GM19463 (cell line): ENCODE results near the gene OTX1.
"Not testable (repeated sequence)": the region's sequence is repeated elsewhere in the genome, so short reads cannot be mapped to it uniquely, and the experiment has no call there.

Source experiments
- ATAC-seq: cut with Tn5 transposase; IDR thresholded peaks from one replicate; pipeline ENCODE4 v1.9.1; 2021; ENCODE audit warnings: mild to moderate bottlenecking, moderate library complexity; ENCODE audit not compliant: unreplicated experiment

Gene OTX1

GRCh38 chr2:63058921-63059792 is 8.5 kb downstream of the OTX1 start:
- ATAC-seq: no peak

GRCh38 chr2:63059793-63060471 is 9.3 kb downstream of the OTX1 start:
- ATAC-seq: no peak

GRCh38 chr2:63060472-63060991 is 9.9 kb downstream of the OTX1 start:
- ATAC-seq: no peak

- no peak for ATAC-seq
These were observed 13.6 kb downstream of the OTX1 start for GRCh38 chr2:63064197-63064596.

GRCh38 chr2:63064661-63065060 is 14.0 kb downstream of the OTX1 start:
- no peak for ATAC-seq

- no peak for ATAC-seq
These were observed 15.6 kb downstream of the OTX1 start for GRCh38 chr2:63066265-63066664.

- ATAC-seq: no peak
These were observed 16.2 kb downstream of the OTX1 start for GRCh38 chr2:63066838-63067237.

GRCh38 chr2:63071664-63072063 is 21.0 kb downstream of the OTX1 start:
- no peak for ATAC-seq

- ATAC-seq: no peak
These were observed 23.4 kb downstream of the OTX1 start for GRCh38 chr2:63073994-63074393.

GRCh38 chr2:63074399-63074798 is 23.8 kb downstream of the OTX1 start:
- ATAC-seq: not testable (repeated sequence)

GRCh38 chr2:63078852-63079606 is 28.4 kb downstream of the OTX1 start:
- no peak for ATAC-seq

- ATAC-seq: no peak
These were observed 30.8 kb downstream of the OTX1 start for GRCh38 chr2:63081404-63081803.

- no peak for ATAC-seq
These were observed 36.1 kb downstream of the OTX1 start for GRCh38 chr2:63086687-63087086.

GRCh38 chr2:63092401-63092800 is 41.8 kb downstream of the OTX1 start:
- no peak for ATAC-seq

- ATAC-seq: no peak
These were observed 42.2 kb downstream of the OTX1 start for GRCh38 chr2:63092857-63093256.

- ATAC-seq: no peak
These were observed 42.9 kb downstream of the OTX1 start for GRCh38 chr2:63093502-63093901.

GRCh38 chr2:63096491-63096890 is 45.9 kb downstream of the OTX1 start:
- ATAC-seq: no peak

GRCh38 chr2:63099032-63099431 is 48.4 kb downstream of the OTX1 start:
- no peak for ATAC-seq

- ATAC-seq: no peak
These were observed 51.3 kb downstream of the OTX1 start for GRCh38 chr2:63101954-63102353.

- no peak for ATAC-seq
These were observed 53.9 kb downstream of the OTX1 start for GRCh38 chr2:63104482-63104881.
